ENCODE data around the gene EID2.

Gene EID2

GRCh38 chr19:39539518-39540332, at the start of gene EID2:
Gene EID2, minus strand, starts transcription at chr19:39540161. Its CDS starts 82 bp downstream, at chr19:39540079.
- DNase-seq, result peak in 1 of 2 experiments; percentile 83

GRCh38 chr19:39588066-39588465, 48.1 kb upstream of the EID2 start:
- no peak for DNase-seq

- DNase-seq, result no peak
Measured at GRCh38 chr19:39587496-39587895, 47.5 kb upstream of the EID2 start.

- DNase-seq, result no peak
Measured at GRCh38 chr19:39582891-39583625, 43.1 kb upstream of the EID2 start.

- no peak for DNase-seq
Measured at GRCh38 chr19:39582442-39582841, 42.5 kb upstream of the EID2 start.

GRCh38 chr19:39568604-39569003, 28.6 kb upstream of the EID2 start:
- no peak for DNase-seq

GRCh38 chr19:39566064-39566463, 26.1 kb upstream of the EID2 start:
- DNase-seq, result no peak

- no peak for DNase-seq
Measured at GRCh38 chr19:39563408-39563807, 23.4 kb upstream of the EID2 start.

GRCh38 chr19:39558624-39559117, 18.7 kb upstream of the EID2 start:
- no peak for DNase-seq

- no peak for DNase-seq
Measured at GRCh38 chr19:39557811-39558623, 18.1 kb upstream of the EID2 start.

GRCh38 chr19:39555883-39556282, 15.9 kb upstream of the EID2 start:
- no peak for DNase-seq

- no peak for DNase-seq
Measured at GRCh38 chr19:39554701-39555311, 14.8 kb upstream of the EID2 start.

GRCh38 chr19:39553082-39553652, 13.2 kb upstream of the EID2 start:
- DNase-seq, result no peak

- DNase-seq, result no peak
Measured at GRCh38 chr19:39550197-39550596, 10.2 kb upstream of the EID2 start.

- no peak for DNase-seq
Measured at GRCh38 chr19:39546599-39546998, 6.6 kb upstream of the EID2 start.

GRCh38 chr19:39544911-39545310, 5.0 kb upstream of the EID2 start:
- DNase-seq, result no peak

GRCh38 chr19:39544226-39544903, 4.4 kb upstream of the EID2 start:
- no peak for DNase-seq

GRCh38 chr19:39543477-39543857, 3.5 kb upstream of the EID2 start:
- no peak for DNase-seq

- DNase-seq, result no peak
Measured at GRCh38 chr19:39542206-39542605, 2.2 kb upstream of the EID2 start.

- DNase-seq, result no peak
Measured at GRCh38 chr19:39540333-39540673, 342 bp upstream of the EID2 start.

- no peak for DNase-seq
Measured at GRCh38 chr19:39539165-39539517, 820 bp downstream of the EID2 start.

GRCh38 chr19:39533791-39534190, 6.2 kb downstream of the EID2 start:
- no peak for DNase-seq
